ENCODE measurements around the gene PDE8A. TPM values are rescaled to one million over a fixed set of nuclear protein-coding genes. Genes with fewer than 3 reads are reported as not detected.

PDE8A gene
- total RNA-seq, 1 experiment from 2014 or later = 12.5 TPM

DNA sequence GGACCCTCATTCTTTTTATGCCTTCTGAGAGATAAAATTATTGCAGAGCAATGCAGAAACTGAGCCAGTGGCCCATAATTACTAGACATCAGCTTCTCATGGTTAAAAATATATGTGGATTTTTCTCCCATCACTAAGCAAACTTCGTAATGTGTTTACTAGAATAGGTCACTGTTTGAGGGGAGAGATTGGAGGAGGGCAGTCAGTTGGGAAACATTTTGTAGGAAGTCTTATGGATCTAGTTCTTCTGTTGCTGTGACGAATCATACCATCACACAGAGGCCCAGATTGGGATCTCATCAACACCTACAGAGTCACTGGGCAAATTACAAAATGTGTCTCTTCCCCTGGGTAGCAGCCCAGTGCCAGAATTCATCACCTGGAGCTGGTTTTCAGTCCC is 81.4 kb downstream of the PDE8A start:
- H3K27me3 ChIP-seq = no peaks in the 10 kb centered on the region
- H3K4me3 ChIP-seq = no peak overlapping the region
- H3K36me3 ChIP-seq = no peaks in the 10 kb centered on the region; the same call in 1 of the 2 replicates
- DNase-seq = no peak
- peaks cover 14% of the 10 kb centered on the region for H3K9me3 ChIP-seq

DNA sequence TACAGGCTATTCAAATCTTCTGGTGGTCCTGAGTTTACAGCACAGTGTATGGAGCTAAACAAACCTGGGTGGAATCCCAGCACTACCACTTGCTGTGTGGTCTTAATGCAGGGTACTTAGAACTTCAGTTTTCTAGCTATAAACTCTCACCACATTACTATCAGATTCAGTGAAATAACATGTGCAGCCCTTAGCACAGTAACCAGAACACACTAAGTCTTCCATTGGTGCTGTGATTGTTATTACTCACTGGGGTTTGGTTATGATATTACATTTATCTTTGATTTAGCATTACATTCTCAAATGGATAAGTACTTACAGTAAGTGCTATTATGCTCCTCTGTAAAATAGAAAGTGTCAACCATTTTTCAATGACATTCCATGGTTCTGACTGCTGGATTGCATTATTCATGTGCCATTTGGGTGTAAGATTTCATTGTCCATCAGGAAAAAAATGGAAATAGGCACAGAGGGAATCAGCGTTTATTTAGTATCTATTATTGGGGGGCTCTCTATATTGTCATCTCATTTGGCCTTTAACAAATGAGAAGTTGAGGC is 81.9 kb downstream of the PDE8A start:
- peaks cover 11% of the 10 kb centered on the region for H3K9me3 ChIP-seq
- no peaks in the 10 kb centered on the region; the same call in 1 of the 2 replicates for H3K36me3 ChIP-seq
- no peaks in the 10 kb centered on the region for H3K27me3 ChIP-seq
- no peak overlapping the region for H3K4me3 ChIP-seq
- no peak for DNase-seq

DNA sequence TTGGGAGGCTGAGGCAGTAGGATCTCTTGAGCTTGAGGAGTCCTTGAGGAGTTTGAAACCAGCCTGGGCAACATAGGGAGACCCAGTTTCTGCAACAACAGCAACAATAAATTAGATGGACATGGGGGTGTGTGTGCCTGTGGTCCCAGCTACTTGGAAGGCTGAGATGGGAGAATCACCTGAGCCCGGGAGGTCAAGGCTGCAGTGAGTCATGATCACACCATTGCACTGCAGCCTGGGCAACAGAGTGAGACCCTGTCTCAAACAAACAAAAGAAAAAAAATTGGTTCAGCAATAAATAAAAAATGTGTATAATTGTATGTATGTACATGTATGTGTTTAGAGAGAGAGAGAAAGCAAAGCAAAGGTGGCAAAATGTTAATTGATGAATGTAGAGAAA is 83.1 kb downstream of the PDE8A start:
- Histone ChIP-seq H3K36me3 (no peaks in the 10 kb centered on the region; the same call in 1 of the 2 replicates), H3K27me3 (no peaks in the 10 kb centered on the region), H3K9me3 (peaks cover under 1% of the 10 kb centered on the region), H3K4me3 (no peak overlapping the region)
- DNase-seq = no peak

DNA sequence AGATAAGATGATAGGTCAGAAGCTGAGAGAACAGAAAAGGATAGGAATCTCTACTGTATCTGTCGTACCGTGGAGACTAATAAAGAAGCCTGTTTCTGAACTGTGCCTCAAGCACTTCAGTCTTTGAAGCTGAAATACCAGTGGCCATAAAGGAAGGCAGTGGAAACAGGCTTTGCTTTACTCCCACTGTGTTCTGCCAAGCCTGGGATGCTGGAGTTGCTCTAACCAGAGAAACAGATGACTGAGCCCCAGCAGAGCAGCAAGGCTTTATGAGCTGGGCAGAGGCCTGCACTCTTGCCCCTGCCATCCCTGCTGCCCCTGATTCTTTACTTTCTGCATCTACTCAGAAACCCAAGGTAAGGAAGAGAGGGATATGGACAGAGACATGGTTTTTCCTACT is 89.4 kb downstream of the PDE8A start:
- DNase-seq = no peak
- no peaks in the 10 kb centered on the region for H3K9me3 ChIP-seq

DNA sequence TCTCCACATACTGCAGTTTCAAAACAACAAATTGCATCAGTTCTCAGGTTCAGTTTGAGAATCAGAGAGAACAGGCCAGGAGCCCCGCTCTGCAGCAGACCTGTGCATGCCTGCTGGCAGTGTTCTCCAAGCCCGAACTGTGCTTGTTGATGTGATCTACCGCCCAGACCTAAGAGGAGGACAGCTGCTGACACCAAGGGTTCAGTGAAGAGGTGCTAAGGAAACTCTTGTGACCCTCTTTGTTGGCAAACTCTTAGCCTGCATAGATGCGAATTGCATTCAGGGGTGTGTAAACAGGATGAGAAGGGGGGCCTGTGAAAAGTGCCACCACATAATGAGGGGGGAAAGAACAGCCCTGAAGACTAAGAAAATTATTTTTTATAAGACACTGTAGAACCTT is 89.8 kb downstream of the PDE8A start:
- H3K36me3 ChIP-seq = no peaks in the 10 kb centered on the region; the same call in 1 of the 2 replicates
- DNase-seq = no peak
- H3K27me3 ChIP-seq = no peaks in the 10 kb centered on the region
- H3K9me3 ChIP-seq = no peaks in the 10 kb centered on the region
- H3K4me3 ChIP-seq = no peak overlapping the region

More for the DNA sequence above, 89.4 kb downstream of the PDE8A start:
- Histone ChIP-seq H3K27me3 (no peaks in the 10 kb centered on the region), H3K4me3 (no peak overlapping the region), H3K36me3 (no peaks in the 10 kb centered on the region; the same call in 1 of the 2 replicates)

DNA sequence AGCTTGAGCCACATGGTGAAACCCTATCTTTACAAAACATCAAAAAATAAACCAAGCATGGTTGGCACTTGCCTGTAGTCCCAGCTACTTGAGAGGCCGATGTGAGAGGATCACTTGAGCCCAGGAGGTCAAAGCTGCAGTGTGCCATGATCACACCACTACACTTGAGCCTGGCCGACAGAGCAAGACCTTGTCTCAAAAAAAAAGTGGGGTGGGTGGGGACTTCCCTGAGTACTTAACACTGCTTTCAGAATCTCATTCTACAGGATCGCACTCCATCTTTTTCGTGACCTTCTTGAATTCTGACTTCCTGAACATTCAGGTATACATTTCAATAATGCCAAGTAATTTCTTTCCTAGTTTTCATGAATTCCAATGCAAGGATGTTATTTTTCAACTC is 91.3 kb downstream of the PDE8A start:
- DNase-seq = no peak
- H3K4me3 ChIP-seq = no peak overlapping the region

DNA sequence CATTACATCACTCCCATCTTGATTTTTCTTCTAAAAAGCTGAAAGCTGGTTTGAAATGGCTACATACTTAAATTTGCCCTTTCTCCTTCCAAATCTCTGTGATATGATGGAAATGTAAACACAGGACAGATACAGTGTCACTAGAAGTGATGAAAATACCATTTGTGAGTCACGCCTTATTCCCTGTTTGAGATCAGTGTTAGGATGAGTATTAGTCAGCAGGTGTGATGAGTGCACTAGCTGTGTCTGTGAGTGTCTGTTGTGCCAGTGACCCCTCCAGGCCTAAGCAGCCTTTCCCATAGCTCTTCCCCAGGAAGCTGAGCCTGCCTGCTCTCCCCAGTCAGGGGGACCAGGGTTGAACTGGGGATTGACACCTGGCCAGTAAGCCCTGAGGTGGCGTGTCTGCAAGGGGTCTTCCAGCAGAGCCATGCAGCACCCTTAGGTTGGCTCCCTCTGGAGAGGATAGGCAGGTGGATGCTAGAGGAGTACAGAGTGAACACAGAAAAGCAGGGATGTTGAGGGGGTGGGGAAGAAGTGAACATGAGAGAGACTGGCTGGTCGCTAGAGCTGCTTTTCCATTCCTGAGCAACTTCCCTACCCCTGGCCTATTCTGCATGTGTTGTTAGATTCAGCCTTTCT is 92.0 kb downstream of the PDE8A start:
- Histone ChIP-seq H3K4me3 (no peak overlapping the region), H3K36me3 (no peaks in the 10 kb centered on the region), H3K9me3 (no peaks in the 10 kb centered on the region), H3K27me3 (no peaks in the 10 kb centered on the region)
- no peak for DNase-seq

More for the DNA sequence above, 91.3 kb downstream of the PDE8A start:
- H3K36me3 ChIP-seq = no peaks in the 10 kb centered on the region; the same call in 1 of the 2 replicates
- no peaks in the 10 kb centered on the region for H3K9me3 ChIP-seq
- H3K27me3 ChIP-seq = no peaks in the 10 kb centered on the region

DNA sequence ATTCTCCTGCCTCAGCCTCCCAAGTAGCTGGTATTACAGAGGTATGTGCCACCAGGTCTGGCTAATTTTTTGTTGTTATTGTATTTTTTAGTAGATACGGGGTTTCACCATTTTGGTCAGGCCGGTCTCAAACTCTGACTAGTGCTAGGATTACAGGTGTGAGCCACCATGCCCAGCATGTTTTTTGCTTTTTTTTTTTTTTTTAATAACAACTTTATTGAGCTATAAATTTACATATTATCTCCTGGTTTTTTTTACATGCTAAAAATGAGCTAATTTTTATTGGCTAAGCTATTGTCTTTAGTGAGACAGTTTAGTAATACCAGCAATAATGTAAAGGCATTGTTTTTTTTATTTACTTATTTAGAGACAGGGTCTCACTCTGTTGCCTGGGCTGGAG is 105.2 kb downstream of the PDE8A start:
- Histone ChIP-seq H3K36me3 (peaks cover 9% of the 10 kb centered on the region), H3K9me3 (no peaks in the 10 kb centered on the region), H3K27me3 (no peaks in the 10 kb centered on the region), H3K4me3 (no peak overlapping the region)
- DNase-seq = no peak

DNA sequence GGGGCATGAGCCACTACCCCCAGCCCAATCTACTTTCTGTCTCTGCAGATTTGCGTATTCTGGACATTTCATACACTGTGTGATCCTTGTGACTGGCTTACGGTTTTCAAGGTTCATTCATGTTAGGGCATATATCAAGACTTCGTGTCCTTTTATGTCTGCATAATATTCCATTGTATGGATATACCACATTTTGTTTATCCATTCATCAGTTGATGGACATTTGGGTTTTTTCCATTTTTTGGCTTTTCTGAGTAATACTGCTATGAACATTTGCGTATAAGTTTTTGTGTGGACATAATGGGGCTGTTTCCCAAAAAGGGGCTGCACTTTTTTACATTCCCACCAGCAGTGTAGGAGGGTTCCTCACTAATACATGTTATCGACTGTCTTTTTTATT is 106.6 kb downstream of the PDE8A start:
- no peak for DNase-seq
- Histone ChIP-seq H3K9me3 (no peaks in the 10 kb centered on the region), H3K4me3 (no peak overlapping the region), H3K27me3 (no peaks in the 10 kb centered on the region), H3K36me3 (peaks cover 9% of the 10 kb centered on the region)

DNA sequence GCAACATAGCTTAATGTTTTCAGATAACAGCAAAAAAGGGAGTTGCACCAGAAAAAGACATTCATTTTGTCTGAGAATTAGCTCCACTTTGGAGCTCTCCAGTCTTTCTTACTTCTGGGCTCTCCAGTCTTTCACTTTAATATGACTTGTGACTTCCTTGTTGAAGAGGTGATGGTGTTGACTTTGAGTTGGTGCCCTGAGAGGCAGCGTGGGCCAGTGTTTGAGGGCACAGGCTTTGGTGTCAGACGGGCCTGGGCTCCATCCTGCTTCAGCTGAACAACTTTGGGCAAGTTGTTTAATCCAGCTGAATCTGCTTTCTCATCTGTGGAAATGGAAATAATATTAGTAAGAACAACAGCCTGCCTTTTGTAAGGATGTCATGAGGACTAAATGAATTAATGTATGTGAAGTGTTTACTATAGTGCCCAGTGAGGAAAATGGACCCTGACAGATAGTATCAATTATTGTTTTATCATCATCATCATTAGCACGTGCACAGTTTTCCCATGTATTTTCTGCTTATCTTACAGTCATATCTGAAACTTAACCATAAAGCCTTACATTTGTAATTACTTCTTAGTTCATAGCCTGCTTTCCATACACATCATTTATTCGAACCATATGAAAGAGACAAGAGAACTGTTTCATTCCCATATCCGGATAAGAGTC is 108.4 kb downstream of the PDE8A start:
- no peak for DNase-seq
- peaks cover 6% of the 10 kb centered on the region for H3K36me3 ChIP-seq
- no peaks in the 10 kb centered on the region for H3K9me3 ChIP-seq
- no peaks in the 10 kb centered on the region for H3K27me3 ChIP-seq
- no peak overlapping the region for H3K4me3 ChIP-seq

DNA sequence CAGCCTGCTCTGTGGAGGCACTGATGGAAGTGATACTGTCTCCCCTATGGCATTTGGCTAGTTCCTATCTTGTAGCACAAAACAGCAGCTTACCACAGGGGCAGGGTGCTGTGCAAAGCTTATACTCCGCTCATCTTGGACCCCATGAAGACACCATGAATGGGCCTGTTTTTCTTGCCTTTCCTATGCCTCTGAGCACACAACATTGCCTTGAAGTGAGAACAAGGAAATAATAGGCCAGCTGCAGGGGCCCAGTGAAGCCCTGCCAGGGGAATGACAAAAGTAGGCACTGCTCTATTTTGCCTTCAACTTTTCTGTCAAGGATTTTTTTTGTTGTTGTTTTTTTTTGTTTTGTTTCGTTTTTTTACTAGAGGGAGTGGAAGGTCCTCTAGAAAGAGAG is 110.3 kb downstream of the PDE8A start:
- H3K36me3 ChIP-seq = peaks cover 6% of the 10 kb centered on the region
- H3K4me3 ChIP-seq = no peak overlapping the region
- no peak for DNase-seq
- H3K27me3 ChIP-seq = no peaks in the 10 kb centered on the region
- no peaks in the 10 kb centered on the region for H3K9me3 ChIP-seq

DNA sequence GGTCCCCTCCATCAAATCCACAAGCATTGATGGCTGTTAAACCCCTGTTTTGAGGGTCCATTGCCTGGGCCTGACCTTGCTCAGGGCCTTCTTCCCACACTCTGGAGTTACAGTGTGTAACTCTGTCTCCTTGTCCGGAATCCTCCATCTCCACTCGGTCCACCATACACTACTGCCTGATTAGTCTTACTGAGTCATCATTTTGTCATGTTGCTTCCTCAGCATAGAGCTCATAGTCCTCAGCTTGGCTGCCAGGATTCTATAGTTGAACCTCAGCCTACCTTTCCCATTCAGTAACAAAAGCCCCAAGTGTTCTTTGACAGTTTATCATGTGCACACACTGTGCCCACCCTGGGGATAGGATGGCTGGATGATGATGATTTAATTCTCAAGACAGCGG is 113.0 kb downstream of the PDE8A start:
- peak; percentile 5 for DNase-seq
- Histone ChIP-seq H3K27me3 (no peaks in the 10 kb centered on the region), H3K4me3 (no peak overlapping the region), H3K9me3 (no peaks in the 10 kb centered on the region), H3K36me3 (no peaks in the 10 kb centered on the region; the same call in 1 of the 2 replicates)

DNA sequence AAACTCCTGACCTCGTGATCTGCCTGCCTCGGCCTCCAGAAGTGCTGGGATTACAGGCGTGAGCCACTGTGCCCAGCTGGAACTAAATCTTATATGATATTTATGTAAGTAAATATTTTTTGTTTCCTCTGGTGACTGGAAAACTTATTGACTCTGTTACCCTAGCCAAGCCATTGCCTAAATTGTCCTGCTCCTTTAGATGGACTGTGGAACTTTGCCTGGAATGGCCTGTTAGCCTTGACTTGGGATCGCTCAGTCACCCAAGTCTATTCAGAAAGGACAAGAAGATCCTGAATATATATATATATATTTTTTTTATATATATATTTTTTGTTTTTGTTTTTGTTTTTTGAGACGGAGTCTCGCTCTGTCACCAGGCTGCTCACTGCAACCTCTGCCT is 113.9 kb downstream of the PDE8A start:
- no peaks in the 10 kb centered on the region for H3K27me3 ChIP-seq
- H3K9me3 ChIP-seq = no peaks in the 10 kb centered on the region
- H3K4me3 ChIP-seq = no peak overlapping the region
- H3K36me3 ChIP-seq = peaks cover 2% of the 10 kb centered on the region; the same call in 1 of the 2 replicates
- DNase-seq = no peak

DNA sequence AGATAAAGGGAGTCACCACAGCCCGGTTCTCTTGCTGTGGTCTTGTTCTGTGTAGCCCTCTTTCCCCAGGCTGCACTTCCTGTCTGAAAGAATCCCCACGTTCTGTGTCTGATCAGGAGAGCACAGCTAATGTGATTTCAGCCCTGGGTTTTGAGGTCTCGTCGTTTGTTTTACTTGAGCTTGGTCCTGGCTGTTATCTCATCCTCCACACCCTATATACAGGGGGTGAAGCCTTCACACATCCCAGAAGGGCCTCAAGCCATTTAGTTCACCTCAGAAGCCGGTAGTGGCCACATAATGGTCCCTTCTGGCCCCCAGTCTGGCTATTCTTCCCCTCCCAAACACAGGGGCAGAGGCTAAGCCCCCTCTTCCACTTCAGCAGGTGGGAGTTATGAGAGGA is 115.6 kb downstream of the PDE8A start:
- Histone ChIP-seq H3K36me3 (peaks cover 2% of the 10 kb centered on the region; the same call in 1 of the 2 replicates), H3K4me3 (no peak overlapping the region), H3K27me3 (no peaks in the 10 kb centered on the region), H3K9me3 (no peaks in the 10 kb centered on the region)
- no peak for DNase-seq

DNA sequence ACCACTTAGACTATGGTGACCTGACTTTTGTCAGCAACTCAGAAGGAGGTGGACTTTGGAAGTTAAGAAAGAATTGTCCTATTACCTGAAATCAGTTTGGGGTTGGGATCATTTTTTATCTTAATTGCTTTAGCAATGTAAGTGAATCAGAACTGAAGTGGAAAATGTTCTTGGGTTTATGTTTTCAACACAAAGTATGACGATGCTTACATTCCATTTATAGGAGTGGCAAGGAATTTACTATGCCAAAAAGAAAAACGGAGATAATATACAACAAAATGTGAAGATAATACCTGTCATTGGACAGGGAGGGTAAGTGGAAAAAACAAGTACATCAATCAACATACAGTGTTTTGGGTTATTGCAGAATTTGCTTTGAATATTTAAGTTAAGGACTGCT is 116.1 kb downstream of the PDE8A start:
- Histone ChIP-seq H3K9me3 (no peaks in the 10 kb centered on the region), H3K36me3 (peaks cover 2% of the 10 kb centered on the region; the same call in 1 of the 2 replicates), H3K4me3 (no peak overlapping the region), H3K27me3 (no peaks in the 10 kb centered on the region)
- DNase-seq = no peak

DNA sequence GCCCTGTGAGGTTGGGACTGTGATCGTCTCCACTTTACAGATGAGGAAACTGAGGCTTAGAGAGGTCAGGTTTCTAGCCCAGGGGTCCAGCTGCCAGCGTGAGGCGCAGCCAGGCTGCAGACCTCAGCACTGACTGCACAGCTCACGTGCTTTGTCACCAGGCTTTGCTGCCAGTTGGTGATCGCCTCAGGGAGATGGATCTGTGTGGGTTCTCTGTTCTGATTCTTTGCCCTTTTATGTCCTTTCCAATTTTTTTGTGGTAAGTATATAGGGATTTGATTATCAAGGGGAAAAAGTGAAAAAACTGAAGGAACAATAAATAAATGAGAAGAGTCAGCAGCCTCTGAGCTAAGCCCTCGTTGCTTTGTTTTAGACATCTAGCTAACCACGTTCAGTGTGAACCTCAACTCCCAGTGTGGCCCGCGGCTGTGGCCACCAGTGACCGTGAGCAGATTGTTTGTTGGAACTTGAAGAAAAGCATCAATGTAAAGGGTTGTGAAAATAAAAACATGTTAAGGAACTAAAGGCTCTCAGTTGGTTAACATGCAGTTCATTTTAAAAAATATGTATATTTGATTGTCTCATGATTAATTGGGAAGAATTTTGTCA is 117.6 kb downstream of the PDE8A start:
- H3K36me3 ChIP-seq = peaks cover 2% of the 10 kb centered on the region; the same call in 1 of the 2 replicates
- DNase-seq = no peak
- no peaks in the 10 kb centered on the region for H3K27me3 ChIP-seq
- H3K9me3 ChIP-seq = no peaks in the 10 kb centered on the region
- H3K4me3 ChIP-seq = no peak overlapping the region

DNA sequence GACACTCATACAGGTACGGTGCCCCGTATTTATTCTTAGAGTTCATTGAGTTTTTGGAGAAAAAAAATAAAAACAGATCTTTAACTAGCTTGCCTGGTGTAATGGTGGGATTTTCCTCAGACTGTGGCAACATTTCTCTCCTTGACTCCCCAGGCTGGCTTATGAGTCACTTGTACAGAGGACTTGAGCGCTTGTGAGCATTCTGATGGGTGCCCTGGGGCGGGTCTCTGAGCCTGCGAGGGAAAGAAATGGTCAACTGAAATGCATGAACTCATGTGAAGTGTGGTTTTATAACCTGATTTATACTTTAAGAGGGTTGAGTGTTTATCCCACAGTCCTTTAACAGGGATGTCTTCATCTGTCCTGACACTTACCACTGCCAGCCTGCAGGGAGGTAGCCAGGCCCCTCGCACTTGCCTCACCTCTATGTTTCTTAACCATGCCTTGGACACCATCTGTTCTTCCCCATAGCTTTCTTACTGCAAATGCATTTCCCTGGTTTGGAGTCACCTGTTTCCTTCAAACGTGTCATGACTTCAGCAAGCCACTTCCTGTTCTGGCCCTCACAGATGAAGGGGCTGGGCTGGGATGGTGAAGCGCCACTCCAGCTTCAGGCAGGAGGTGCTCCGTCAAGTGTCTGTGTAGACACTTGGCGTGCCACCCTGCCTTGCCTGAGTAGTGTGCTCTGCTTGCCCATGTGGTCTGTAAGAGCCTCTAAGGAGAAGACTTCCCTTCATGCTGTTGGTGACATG is 118.7 kb downstream of the PDE8A start:
- Histone ChIP-seq H3K27me3 (no peaks in the 10 kb centered on the region), H3K4me3 (no peak overlapping the region), H3K36me3 (peaks cover 2% of the 10 kb centered on the region; the same call in 1 of the 2 replicates), H3K9me3 (no peaks in the 10 kb centered on the region)
- no peak for DNase-seq

All from MG63 (cell line).